ENCODE measurements around the gene CLNK. TPM values are rescaled to one million over a fixed set of nuclear protein-coding genes. Genes with fewer than 3 reads are reported as not detected.

Gene CLNK
- polyA plus RNA-seq, 1 donor from 2014 or later: 2.6 TPM

DNA sequence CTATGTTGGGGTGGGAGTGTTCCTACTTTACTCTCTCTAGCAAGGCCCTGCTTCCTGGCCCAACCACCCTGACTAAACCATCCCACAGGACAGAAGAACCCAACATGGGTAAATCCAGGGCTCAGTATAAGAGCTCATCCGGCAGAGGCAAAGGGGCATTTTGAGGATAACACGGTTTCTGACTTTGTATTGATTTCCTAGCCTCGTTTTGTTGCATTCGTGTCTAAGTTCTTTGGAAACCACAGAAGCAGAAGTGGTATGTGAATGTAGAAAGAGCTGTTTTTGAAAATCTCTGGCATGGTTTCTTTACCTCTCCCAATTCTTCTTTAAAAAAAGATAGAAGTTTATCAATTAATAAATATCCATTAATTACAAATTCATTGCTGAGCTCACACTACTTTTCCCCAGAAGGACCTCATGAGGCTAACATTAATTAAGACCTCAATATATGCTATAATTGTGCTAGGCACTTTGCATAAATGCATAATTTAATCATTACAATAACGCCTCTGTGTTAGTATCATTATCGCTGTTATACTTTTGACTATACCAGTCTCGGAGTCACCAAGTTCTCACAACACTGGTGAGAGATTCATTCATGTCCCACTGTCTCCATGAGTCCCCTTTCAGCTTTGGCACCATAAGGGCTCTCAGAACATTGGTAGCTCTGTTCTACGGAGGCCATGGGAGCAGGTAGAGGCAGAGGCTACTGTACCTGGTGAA, 5.8 kb upstream of the CLNK start:
- H3K36me3 Mint-ChIP-seq: no peaks in the 10 kb centered on the region
- peaks cover 22 to 32% (median 28%) of the 10 kb centered on the region in 3 donors for H3K4me1 Mint-ChIP-seq
- peak overlapping the region in 1 of 3 donors; percentile 63 for H3K27ac Mint-ChIP-seq
- H3K27me3 Mint-ChIP-seq: no peaks in the 10 kb centered on the region
- peak overlapping the region in 3 of 4 donors; percentile 5 to 83 (median 82) for H3K4me3 Mint-ChIP-seq
- no peaks in the 10 kb centered on the region for H3K9me3 Mint-ChIP-seq

GRCh38 chr4:10688846-10689245, 4.3 kb upstream of the CLNK start:
- H3K27me3 Mint-ChIP-seq: no peaks in the 10 kb centered on the region
- peak overlapping the region in 1 of 3 donors; percentile 59 for H3K27ac Mint-ChIP-seq
- peak overlapping the region in 1 of 4 donors; percentile 87 for H3K4me3 Mint-ChIP-seq
- H3K4me1 Mint-ChIP-seq: peaks cover 30 to 42% (median 39%) of the 10 kb centered on the region in 3 donors
- H3K36me3 Mint-ChIP-seq: no peaks in the 10 kb centered on the region
- H3K9me3 Mint-ChIP-seq: no peaks in the 10 kb centered on the region

- no peaks in the 10 kb centered on the region for H3K9me3 Mint-ChIP-seq
- H3K36me3 Mint-ChIP-seq: no peaks in the 10 kb centered on the region
- H3K4me1 Mint-ChIP-seq: peaks cover 35 to 44% (median 42%) of the 10 kb centered on the region in 3 donors
- H3K4me3 Mint-ChIP-seq: peak overlapping the region in 1 of 4 donors; percentile 38
- H3K27me3 Mint-ChIP-seq: no peaks in the 10 kb centered on the region
- no peak overlapping the region for H3K27ac Mint-ChIP-seq
Observed at GRCh38 chr4:10688022-10688421, 3.5 kb upstream of the CLNK start.

DNA sequence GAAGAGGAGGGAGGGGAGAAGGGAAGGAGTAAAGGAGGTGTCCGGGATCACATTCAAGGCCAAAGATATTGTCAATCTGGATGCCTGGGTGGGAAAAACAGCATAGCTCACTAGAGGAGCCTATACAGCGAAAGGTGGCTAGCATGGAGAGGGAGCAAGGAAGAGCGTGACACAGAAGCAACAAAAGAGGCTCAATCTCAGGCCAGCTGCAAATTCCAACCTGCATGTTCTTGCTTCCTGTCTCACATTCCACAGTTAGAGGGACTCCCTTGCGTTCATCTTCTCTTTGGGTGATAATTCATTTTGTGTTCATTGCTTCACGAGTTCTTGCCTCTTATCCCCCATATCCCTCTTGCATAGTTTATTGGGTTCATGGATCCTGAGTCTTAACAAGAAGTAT, 3.0 kb upstream of the CLNK start:
- no peak overlapping the region for H3K4me3 Mint-ChIP-seq
- no peaks in the 10 kb centered on the region for H3K36me3 Mint-ChIP-seq
- peaks cover 39 to 46% (median 44%) of the 10 kb centered on the region in 3 donors for H3K4me1 Mint-ChIP-seq
- no peaks in the 10 kb centered on the region for H3K27me3 Mint-ChIP-seq
- H3K27ac Mint-ChIP-seq: no peak overlapping the region
- no peaks in the 10 kb centered on the region for H3K9me3 Mint-ChIP-seq

GRCh38 chr4:10682397-10682796, 2.2 kb downstream of the CLNK start:
- Mint-ChIP-seq H3K36me3 (peaks cover 3% of the 10 kb centered on the region), H3K4me3 (peak overlapping the region; percentile 8 to 79 (median 19)), H3K27me3 (no peaks in the 10 kb centered on the region), H3K27ac (no peak overlapping the region), H3K9me3 (no peaks in the 10 kb centered on the region), H3K4me1 (peaks cover 26 to 33% (median 33%) of the 10 kb centered on the region in 3 donors)

DNA sequence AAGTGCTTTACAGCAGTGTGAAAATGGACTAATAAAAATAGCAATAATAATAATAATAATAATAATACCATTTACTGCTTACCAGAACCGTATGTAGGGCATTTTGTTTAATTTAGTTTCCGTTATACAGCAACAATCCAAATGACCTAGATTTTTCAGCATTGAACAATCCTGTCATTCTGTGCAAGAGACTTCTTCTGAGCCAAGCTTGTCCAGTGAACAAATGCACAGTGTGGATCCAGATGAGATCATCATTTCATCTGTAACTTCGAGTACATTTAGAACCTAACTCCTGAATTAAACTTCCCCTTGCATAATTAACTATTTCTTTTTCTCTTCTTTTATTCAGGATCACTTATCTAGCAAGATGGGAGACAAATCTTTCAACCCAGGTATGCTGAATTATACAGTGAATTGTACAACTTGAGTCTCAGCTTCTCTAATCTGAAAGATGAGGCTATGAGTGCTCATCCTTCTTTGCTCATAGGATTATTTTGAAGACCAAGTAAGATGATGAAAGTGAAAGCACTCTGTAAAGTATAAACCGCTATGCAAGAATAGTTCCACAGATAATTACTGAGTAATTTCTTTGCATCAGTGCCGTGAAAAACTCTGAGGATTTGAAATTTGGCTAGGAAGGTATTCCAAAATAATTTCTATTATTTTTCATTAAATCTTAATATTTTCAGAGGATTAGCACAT, 6.6 kb downstream of the CLNK start:
- Mint-ChIP-seq H3K36me3 (peaks cover 3% of the 10 kb centered on the region), H3K27me3 (no peaks in the 10 kb centered on the region), H3K4me1 (peaks cover 16 to 32% (median 28%) of the 10 kb centered on the region in 3 donors), H3K9me3 (peaks cover 1 to 4% (median 3%) of the 10 kb centered on the region in 3 donors), H3K4me3 (peak overlapping the region; percentile 10 to 91 (median 46)), H3K27ac (no peak overlapping the region)

DNA sequence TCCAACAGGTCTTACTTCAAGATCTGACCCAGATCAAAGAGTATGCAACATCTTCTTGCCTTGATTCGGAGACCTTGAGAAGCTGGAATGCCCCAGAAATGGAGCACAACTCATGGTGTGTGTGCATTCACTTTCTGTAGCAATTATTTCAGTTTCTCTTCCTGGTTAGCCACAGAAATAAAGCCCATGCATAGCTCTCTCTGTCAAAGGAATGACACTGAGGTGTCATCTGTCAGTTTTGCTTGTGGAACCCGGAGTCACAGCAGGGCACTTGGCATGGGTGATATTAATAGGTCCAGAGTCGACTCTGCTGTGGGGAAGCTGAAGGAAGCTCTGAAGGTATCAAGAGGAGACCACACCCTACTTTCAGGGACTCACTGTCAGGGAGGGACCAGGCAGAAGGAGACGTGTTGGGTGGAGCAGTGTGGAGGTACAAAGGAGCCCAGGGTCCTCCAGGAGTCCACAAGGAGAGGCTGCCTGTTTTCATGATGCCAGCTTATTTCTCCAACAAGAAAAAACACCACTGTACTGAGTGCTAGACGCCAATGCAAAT, 10.7 kb downstream of the CLNK start:
- Mint-ChIP-seq H3K27ac (peak overlapping the region in 1 of 3 donors; percentile 4), H3K4me3 (peak overlapping the region in 1 of 4 donors; percentile 85), H3K9me3 (peaks cover 1 to 4% (median 3%) of the 10 kb centered on the region in 3 donors), H3K4me1 (peaks cover 23 to 41% (median 30%) of the 10 kb centered on the region in 3 donors), H3K36me3 (peaks cover 5% of the 10 kb centered on the region), H3K27me3 (no peaks in the 10 kb centered on the region)

- peaks cover 18 to 32% (median 21%) of the 10 kb centered on the region in 3 donors for H3K4me1 Mint-ChIP-seq
- H3K27ac Mint-ChIP-seq: no peak overlapping the region
- H3K4me3 Mint-ChIP-seq: peak overlapping the region in 1 of 4 donors; percentile 17
- H3K9me3 Mint-ChIP-seq: peaks cover 1 to 4% (median 3%) of the 10 kb centered on the region in 3 donors
- H3K36me3 Mint-ChIP-seq: peaks cover 2% of the 10 kb centered on the region
- H3K27me3 Mint-ChIP-seq: no peaks in the 10 kb centered on the region
Observed at GRCh38 chr4:10672379-10672778, 12.2 kb downstream of the CLNK start.

GRCh38 chr4:10671799-10672198, 12.8 kb downstream of the CLNK start:
- peaks cover 2% of the 10 kb centered on the region for H3K36me3 Mint-ChIP-seq
- peaks cover 18 to 31% (median 21%) of the 10 kb centered on the region in 3 donors for H3K4me1 Mint-ChIP-seq
- H3K27me3 Mint-ChIP-seq: no peaks in the 10 kb centered on the region
- peak overlapping the region in 2 of 3 donors; percentile 14 to 27 for H3K27ac Mint-ChIP-seq
- H3K9me3 Mint-ChIP-seq: peaks cover 1 to 4% (median 3%) of the 10 kb centered on the region in 3 donors
- peak overlapping the region in 1 of 4 donors; percentile 82 for H3K4me3 Mint-ChIP-seq

DNA sequence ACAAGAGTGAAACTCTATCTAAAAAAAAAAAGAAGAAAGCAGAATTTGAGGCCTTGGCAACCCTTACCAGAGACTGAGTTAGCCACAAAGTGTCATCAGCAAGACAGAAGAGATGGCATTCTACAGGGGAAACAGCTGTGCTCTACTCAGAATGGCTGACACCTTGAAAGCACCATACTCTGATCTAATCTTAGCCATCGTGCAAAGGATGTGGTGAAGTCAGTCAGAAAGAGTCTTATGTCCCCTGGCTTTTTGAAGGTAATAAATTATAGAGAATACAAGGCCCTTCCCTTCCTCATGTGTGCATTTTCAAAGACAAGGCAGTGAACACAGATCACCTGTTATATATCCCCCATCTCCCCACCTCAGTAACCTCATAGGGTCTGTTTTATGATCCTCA, 13.2 kb downstream of the CLNK start:
- Mint-ChIP-seq H3K27ac (peak overlapping the region in 2 of 3 donors; percentile 27 to 67), H3K9me3 (peaks cover 0 to 3% (median under 1%) of the 10 kb centered on the region in 3 donors), H3K4me3 (peak overlapping the region in 2 of 4 donors; percentile 76 to 82), H3K4me1 (peaks cover 18 to 27% (median 18%) of the 10 kb centered on the region in 3 donors), H3K27me3 (no peaks in the 10 kb centered on the region), H3K36me3 (peaks cover 2% of the 10 kb centered on the region)

DNA sequence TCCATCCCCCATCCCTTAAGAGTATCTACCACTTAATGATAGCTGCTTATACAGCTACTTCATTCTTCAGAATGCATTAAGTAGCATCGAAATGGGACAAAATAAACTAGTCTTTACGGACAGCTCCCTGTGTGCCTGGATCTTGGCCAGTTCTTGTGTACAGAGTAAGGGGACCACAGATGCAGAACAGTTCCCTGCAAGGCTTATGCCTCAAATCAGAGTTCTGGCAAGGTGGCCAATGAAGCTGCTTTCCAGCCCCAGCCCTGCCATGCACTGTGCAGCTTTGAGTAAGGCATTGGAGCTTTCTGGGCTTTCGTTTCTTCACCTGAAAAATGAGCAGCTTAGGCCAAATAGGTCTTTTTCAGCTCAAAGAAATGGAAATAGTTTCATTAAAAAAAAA, 14.2 kb downstream of the CLNK start:
- no peak overlapping the region for H3K27ac Mint-ChIP-seq
- peaks cover 0 to 3% (median 0%) of the 10 kb centered on the region in 3 donors for H3K9me3 Mint-ChIP-seq
- peaks cover 18 to 26% (median 21%) of the 10 kb centered on the region in 3 donors for H3K4me1 Mint-ChIP-seq
- H3K4me3 Mint-ChIP-seq: no peak overlapping the region
- H3K27me3 Mint-ChIP-seq: peaks cover 2% of the 10 kb centered on the region
- H3K36me3 Mint-ChIP-seq: peaks cover 2% of the 10 kb centered on the region

DNA sequence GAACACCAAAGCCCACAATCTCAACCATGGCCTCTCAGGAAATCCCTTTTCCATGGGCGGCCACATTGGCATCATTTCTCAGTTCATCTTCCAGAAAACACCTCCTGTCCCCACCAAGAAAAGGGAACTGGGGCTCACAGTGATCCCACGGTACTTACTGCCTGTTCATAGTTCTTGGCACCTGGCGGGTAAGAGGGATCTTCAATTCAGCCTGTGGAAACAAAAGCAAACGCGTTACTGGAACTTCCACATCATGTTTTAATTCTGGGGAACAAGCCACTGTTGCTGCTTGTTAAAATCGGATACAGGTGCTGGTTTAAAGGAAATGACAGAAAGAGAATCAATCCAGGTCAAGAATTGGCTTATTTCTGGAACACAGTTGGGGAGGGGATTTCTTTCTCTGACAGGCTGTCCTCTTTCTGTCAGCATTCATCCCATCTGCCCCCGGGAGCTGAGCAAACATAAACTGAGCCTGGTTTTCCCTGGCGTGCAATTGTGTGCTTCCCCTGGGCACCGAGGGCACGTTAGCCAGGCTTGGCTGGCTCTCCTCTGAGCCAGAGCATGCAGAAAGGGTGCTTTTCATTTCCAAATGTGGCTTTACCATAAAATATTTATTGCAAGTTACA, 16.8 kb downstream of the CLNK start:
- Mint-ChIP-seq H3K27me3 (peaks cover 2% of the 10 kb centered on the region), H3K4me1 (peaks cover 13 to 14% (median 13%) of the 10 kb centered on the region in 3 donors), H3K36me3 (peaks cover 4% of the 10 kb centered on the region), H3K27ac (no peak overlapping the region), H3K9me3 (no peaks in the 10 kb centered on the region), H3K4me3 (peak overlapping the region in 1 of 4 donors; percentile 65)

- H3K27me3 Mint-ChIP-seq: peaks cover 2% of the 10 kb centered on the region
- H3K4me1 Mint-ChIP-seq: peaks cover 4 to 8% (median 5%) of the 10 kb centered on the region in 3 donors
- no peak overlapping the region for H3K4me3 Mint-ChIP-seq
- no peaks in the 10 kb centered on the region for H3K9me3 Mint-ChIP-seq
- peaks cover 4% of the 10 kb centered on the region for H3K36me3 Mint-ChIP-seq
- H3K27ac Mint-ChIP-seq: no peak overlapping the region
Observed at GRCh38 chr4:10666616-10667015, 18.0 kb downstream of the CLNK start.

GRCh38 chr4:10664408-10664807, 20.2 kb downstream of the CLNK start:
- peaks cover 0 to 3% (median 0%) of the 10 kb centered on the region in 3 donors for H3K9me3 Mint-ChIP-seq
- no peak overlapping the region for H3K4me3 Mint-ChIP-seq
- H3K27me3 Mint-ChIP-seq: peaks cover 2% of the 10 kb centered on the region
- peaks cover 3% of the 10 kb centered on the region for H3K36me3 Mint-ChIP-seq
- peaks cover 0 to 3% (median 0%) of the 10 kb centered on the region in 3 donors for H3K4me1 Mint-ChIP-seq
- no peak overlapping the region for H3K27ac Mint-ChIP-seq

All from IgD-negative memory B cell (primary cell).